HL-60 (cell line): ENCODE measurements around the gene FIGNL2.

Experiments used
- CTCF ChIP-seq: IDR thresholded peaks from one replicate; pipeline ENCODE4 v1.5.1; 2011; ENCODE audit warnings: low read length, control low read depth, inconsistent platforms; ENCODE audit not compliant: insufficient read depth
- POLR2AphosphoS5 ChIP-seq: IDR thresholded peaks from 2 replicates; pipeline ENCODE4 v1.6.1; 2012; ENCODE audit warnings: low read depth
- REST ChIP-seq: IDR thresholded peaks from 2 replicates; pipeline ENCODE4 v1.6.1; 2012; ENCODE audit warnings: low read depth; ENCODE audit not compliant: insufficient replicate concordance
- SPI1 ChIP-seq: IDR thresholded peaks from 2 replicates; pipeline ENCODE4 v1.6.1; 2012; ENCODE audit warnings: low read depth, mild to moderate bottlenecking, borderline replicate concordance

- TF ChIP-seq POLR2AphosphoS5, result no peak
- TF ChIP-seq REST, result no peak
- no peak for TF ChIP-seq CTCF
- no peak for TF ChIP-seq SPI1
Observed at GRCh38 chr12:51847643-51848325, 734 bp downstream of the FIGNL2 start.
